Esophagus squamous epithelium (tissue), 5 donors: Measurements from ENCODE around the gene GRB7. TPM values are rescaled to one million over a fixed set of nuclear protein-coding genes. Genes with fewer than 3 reads are reported as not detected.
"Not testable (repeated sequence)": the region's sequence is repeated elsewhere in the genome, so short reads cannot be mapped to it uniquely, and the experiment has no call there.

Experiments
- DNase-seq: peaks from one replicate; lab custom pipeline; 2025; lab: John Stamatoyannopoulos, UW
- H3K27ac ChIP-seq, 4 donors: fragments of 200-600 bp; sonication (generic); one replicate each; pipeline ENCODE4 v1.5.1; 2016 to 2019; ENCODE audit warnings: mild to moderate bottlenecking in 1 of 4
- H3K27me3 ChIP-seq, 4 donors: fragments of 200-600 bp; sonication (generic); 1 replicate in 3 of 4; 2 replicates in 1 of 4; pipeline versions ENCODE4 v1.5.1 to v1.6.0; 2017 to 2021; ENCODE audit warnings: antibody characterized with exemption in 1 of 4
- H3K36me3 ChIP-seq, 3 donors: fragments of 200-600 bp; sonication (generic); one replicate each; pipeline ENCODE4 v1.5.1; 2016 to 2019
- H3K4me1 ChIP-seq, 3 donors: fragments of 200-600 bp; sonication (generic); one replicate each; pipeline ENCODE4 v1.5.1; 2017 to 2019
- H3K4me3 ChIP-seq, 4 donors: fragments of 200-600 bp; sonication (generic); 1 replicate in 3 of 4; 2 replicates in 1 of 4; pipeline ENCODE4 v1.5.1; 2016 to 2019; ENCODE audit warnings: mild to moderate bottlenecking in 2 of 4, moderate library complexity in 1 of 4
- H3K9me3 ChIP-seq, 3 donors: fragments of 200-600 bp; sonication (generic); one replicate each; pipeline ENCODE4 v1.5.1; 2016 to 2019
- POLR2A ChIP-seq, 4 donors: fragments of 450-650 bp; IDR thresholded peaks; one replicate each; pipeline ENCODE4 v1.6.1; 2017; ENCODE audit warnings: antibody characterized with exemption in 4 of 4, mild to moderate bottlenecking in 4 of 4, moderate library complexity in 3 of 4
- WGBS, 2 donors: methylation state at CpG; one replicate each; pipeline ENCODE4 v1.1.5; 2018; 5-methylcytosine and 5-hydroxymethylcytosine counted together
- intact Hi-C: fragments of 100-400 bp; cut with DNase I; formaldehyde crosslinking; loops from one replicate; pipeline ENCODE4 v1.15.0; 2022
- total RNA-seq, 4 donors: library from RNA; depleted of rRNA; stranded (reverse); fragments of >200 nt; gene quantifications; one replicate each; pipeline ENCODE4 v1.1.0, GENCODE V29; 2016
- TF ChIP-seq, protein P1 (sequence below), 6 experiments: fragments of 450-650 bp in 4 of 6; fragments of 200-600 bp in 2 of 6; sonication (generic) in 2 of 6; IDR thresholded peaks; one replicate each; pipeline ENCODE4 v1.5.1; 2016 to 2019; ENCODE audit warnings: antibody characterized with exemption in 6 of 6, mild to moderate bottlenecking in 4 of 6, moderate library complexity in 4 of 6
- donor health status: DM: yes; HTN: yes; CAD: no.

GRB7 gene
- total RNA-seq, 4 donors from 2014 or later = 25.1 to 62.1 (median 55.9) TPM

- Histone ChIP-seq H3K27me3 (no peaks in the 10 kb centered on the region), H3K36me3 (peaks cover 19 to 78% (median 25%) of the 10 kb centered on the region in 3 donors), H3K4me1 (peaks cover 11 to 44% (median 22%) of the 10 kb centered on the region in 3 donors), H3K27ac (no peak overlapping the region), H3K9me3 (no peaks in the 10 kb centered on the region), H3K4me3 (no peak overlapping the region)
- no peak for TF ChIP-seq POLR2A (IDR thresholded peaks at IDR 0.05)
- TF ChIP-seq, protein P1, sequence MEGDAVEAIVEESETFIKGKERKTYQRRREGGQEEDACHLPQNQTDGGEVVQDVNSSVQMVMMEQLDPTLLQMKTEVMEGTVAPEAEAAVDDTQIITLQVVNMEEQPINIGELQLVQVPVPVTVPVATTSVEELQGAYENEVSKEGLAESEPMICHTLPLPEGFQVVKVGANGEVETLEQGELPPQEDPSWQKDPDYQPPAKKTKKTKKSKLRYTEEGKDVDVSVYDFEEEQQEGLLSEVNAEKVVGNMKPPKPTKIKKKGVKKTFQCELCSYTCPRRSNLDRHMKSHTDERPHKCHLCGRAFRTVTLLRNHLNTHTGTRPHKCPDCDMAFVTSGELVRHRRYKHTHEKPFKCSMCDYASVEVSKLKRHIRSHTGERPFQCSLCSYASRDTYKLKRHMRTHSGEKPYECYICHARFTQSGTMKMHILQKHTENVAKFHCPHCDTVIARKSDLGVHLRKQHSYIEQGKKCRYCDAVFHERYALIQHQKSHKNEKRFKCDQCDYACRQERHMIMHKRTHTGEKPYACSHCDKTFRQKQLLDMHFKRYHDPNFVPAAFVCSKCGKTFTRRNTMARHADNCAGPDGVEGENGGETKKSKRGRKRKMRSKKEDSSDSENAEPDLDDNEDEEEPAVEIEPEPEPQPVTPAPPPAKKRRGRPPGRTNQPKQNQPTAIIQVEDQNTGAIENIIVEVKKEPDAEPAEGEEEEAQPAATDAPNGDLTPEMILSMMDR (IDR thresholded peaks at IDR 0.05) = no peak
- 87 to 90% methylated on average over 10 to 11 of the region's 14 CpGs for WGBS, 2 donors
- intact Hi-C loops = no loop called here
- no peak for DNase-seq
These were observed 28.3 kb upstream of the GRB7 start for GRCh38 chr17:39709319-39709997.

- WGBS, 2 donors = 86 to 93% methylated on average over 7 to 13 of the region's 20 CpGs
- Histone ChIP-seq H3K36me3 (peaks cover 19 to 87% (median 25%) of the 10 kb centered on the region in 3 donors), H3K9me3 (no peaks in the 10 kb centered on the region), H3K4me1 (peaks cover 6 to 44% (median 17%) of the 10 kb centered on the region in 3 donors), H3K27me3 (no peaks in the 10 kb centered on the region), H3K27ac (no peak overlapping the region), H3K4me3 (no peak overlapping the region)
- no peak for DNase-seq
- intact Hi-C loops = no loop called here
- TF ChIP-seq, protein P1 (IDR thresholded peaks at IDR 0.05) = no peak
- TF ChIP-seq POLR2A (IDR thresholded peaks at IDR 0.05) = no peak
These were observed 27.5 kb upstream of the GRB7 start for GRCh38 chr17:39709998-39710964.

DNA sequence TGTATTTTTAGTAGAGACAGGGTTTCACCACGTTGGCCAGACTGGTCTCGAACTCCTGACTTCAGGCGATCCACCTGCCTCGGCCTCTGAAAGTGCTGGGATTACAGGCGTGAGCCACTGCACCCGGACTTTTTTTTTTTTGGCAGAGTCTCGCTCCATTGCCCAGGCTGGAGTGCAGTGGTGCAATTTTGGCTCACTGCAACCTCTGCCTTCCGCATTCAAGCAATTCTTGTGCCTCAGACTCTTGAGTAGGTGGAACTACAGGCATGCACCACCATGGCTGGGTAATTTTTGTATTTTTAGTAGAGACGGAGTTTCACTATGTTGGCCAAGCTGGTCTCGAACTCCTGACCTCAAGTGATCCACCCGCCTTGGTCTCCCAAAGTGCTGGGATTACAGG lies 26.7 kb upstream of the GRB7 start:
- H3K4me3 ChIP-seq, DNase-seq, H3K27ac ChIP-seq, H3K27me3 ChIP-seq, H3K9me3 ChIP-seq, intact Hi-C loops: not testable (repeated sequence)
- 81 to 83% methylated on average over 11 of the region's 11 CpGs for WGBS, 2 donors
- peaks cover 11 to 44% (median 19%) of the 10 kb centered on the region in 3 donors for H3K4me1 ChIP-seq
- peaks cover 25 to 95% (median 27%) of the 10 kb centered on the region in 3 donors for H3K36me3 ChIP-seq

GRCh38 chr17:39711851-39712250 lies 25.9 kb upstream of the GRB7 start:
- Histone ChIP-seq H3K4me1 (peaks cover 17 to 44% (median 17%) of the 10 kb centered on the region in 3 donors), H3K4me3 (no peak overlapping the region), H3K36me3 (peaks cover 25 to 100% (median 29%) of the 10 kb centered on the region in 3 donors), H3K27me3 (no peaks in the 10 kb centered on the region), H3K27ac (no peak overlapping the region), H3K9me3 (no peaks in the 10 kb centered on the region)
- WGBS, 2 donors = 98 to 100% methylated on average over 1 to 7 of the region's 10 CpGs
- TF ChIP-seq, protein P1 (IDR thresholded peaks at IDR 0.05) = no peak
- TF ChIP-seq POLR2A (IDR thresholded peaks at IDR 0.05) = no peak
- no peak for DNase-seq
- intact Hi-C loops = no loop called here

DNA sequence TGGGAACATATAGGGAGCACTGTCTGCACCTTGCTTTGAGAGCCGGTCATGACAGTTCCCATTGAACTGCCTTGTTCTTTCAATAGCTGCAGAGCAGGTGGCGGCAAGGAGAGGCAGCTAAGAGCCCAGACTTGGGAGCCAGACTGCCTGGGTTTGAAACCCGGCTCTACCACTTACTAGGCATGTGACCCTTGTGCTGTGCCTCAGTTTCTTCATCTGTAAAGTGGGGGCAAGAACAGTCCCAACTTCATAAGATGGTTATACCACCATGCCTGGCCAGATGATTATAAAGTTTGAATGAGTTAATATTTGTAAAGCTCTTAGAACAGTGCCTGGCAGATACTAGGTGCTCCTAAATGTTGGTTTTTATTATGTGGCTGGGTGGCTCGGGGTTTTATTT lies 23.5 kb upstream of the GRB7 start:
- DNase-seq = no peak
- TF ChIP-seq, protein P1 (IDR thresholded peaks at IDR 0.05) = no peak
- TF ChIP-seq POLR2A (IDR thresholded peaks at IDR 0.05) = no peak
- no peak overlapping the region for H3K4me3 ChIP-seq
- H3K4me1 ChIP-seq = peaks cover 17 to 44% (median 18%) of the 10 kb centered on the region in 3 donors
- H3K27me3 ChIP-seq = no peaks in the 10 kb centered on the region
- H3K27ac ChIP-seq = peak overlapping the region in 1 of 4 donors; percentile 9
- peaks cover 13 to 100% (median 18%) of the 10 kb centered on the region in 3 donors for H3K36me3 ChIP-seq
- H3K9me3 ChIP-seq = no peaks in the 10 kb centered on the region
- intact Hi-C loops = no loop called here
- 97% methylated on average over 3 to 4 of the region's 4 CpGs for WGBS, 2 donors
